ENCODE data around the gene CASZ1.

The CASZ1 gene

DNA sequence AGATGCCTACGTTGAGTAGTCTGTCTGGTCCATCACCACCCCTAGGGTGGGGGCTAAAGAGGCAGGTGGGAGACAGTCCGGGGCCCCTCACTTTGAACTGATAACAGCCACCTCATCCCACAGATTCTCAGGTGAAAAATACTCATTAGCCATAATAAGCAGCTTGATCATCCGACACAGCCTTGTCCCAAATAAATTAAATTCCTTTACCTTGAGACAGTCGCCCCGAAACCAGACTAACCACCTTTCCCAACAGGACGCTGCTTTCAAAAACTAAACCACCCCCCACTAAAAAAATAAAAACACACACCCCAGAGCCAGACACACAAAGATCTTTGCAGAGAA, 103.3 kb downstream of the CASZ1 start:
- TF ChIP-seq, protein P1, sequence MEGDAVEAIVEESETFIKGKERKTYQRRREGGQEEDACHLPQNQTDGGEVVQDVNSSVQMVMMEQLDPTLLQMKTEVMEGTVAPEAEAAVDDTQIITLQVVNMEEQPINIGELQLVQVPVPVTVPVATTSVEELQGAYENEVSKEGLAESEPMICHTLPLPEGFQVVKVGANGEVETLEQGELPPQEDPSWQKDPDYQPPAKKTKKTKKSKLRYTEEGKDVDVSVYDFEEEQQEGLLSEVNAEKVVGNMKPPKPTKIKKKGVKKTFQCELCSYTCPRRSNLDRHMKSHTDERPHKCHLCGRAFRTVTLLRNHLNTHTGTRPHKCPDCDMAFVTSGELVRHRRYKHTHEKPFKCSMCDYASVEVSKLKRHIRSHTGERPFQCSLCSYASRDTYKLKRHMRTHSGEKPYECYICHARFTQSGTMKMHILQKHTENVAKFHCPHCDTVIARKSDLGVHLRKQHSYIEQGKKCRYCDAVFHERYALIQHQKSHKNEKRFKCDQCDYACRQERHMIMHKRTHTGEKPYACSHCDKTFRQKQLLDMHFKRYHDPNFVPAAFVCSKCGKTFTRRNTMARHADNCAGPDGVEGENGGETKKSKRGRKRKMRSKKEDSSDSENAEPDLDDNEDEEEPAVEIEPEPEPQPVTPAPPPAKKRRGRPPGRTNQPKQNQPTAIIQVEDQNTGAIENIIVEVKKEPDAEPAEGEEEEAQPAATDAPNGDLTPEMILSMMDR (IDR thresholded peaks at IDR 0.05), result no peak
- no peak for TF ChIP-seq ZFX (IDR thresholded peaks at IDR 0.05; ENCODE audit: borderline replicate concordance)
- peak overlapping the region; percentile 76; the same call in 1 of the 2 replicates for H3K27ac ChIP-seq

DNA sequence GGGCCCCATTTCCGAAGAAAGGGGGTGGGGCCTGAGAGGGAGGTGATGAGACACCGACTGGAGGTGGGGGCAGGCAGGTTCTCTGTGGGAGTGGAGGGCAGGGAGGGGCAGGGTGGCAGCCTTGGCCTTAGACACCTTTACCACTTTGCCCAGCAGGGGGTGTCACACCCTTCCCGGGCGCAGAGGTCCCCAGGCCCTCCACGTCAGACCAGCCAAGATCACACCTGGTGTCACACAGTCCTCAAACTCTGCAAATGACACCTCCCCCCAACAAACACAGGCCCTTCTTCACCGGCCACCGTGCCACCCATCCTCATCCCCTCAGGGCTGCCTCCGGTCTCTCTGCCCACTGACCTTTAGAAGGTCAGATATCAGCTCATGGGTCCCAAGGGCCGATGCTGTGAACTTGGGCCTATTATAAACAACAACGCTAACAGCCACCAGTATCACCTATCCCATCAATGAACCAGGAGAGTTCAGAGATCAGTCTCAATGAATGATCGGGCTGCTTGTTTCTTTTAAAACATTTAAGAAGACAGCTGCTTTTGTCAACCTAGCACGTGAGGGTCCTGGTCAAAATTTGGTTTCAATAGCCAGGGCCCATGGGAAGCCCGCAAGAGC, 103.9 kb downstream of the CASZ1 start:
- H3K27ac ChIP-seq, result no peak overlapping the region
- TF ChIP-seq, protein P1 (IDR thresholded peaks at IDR 0.05), result peak; percentile 57
- TF ChIP-seq ZFX (IDR thresholded peaks at IDR 0.05; ENCODE audit: borderline replicate concordance), result no peak

DNA sequence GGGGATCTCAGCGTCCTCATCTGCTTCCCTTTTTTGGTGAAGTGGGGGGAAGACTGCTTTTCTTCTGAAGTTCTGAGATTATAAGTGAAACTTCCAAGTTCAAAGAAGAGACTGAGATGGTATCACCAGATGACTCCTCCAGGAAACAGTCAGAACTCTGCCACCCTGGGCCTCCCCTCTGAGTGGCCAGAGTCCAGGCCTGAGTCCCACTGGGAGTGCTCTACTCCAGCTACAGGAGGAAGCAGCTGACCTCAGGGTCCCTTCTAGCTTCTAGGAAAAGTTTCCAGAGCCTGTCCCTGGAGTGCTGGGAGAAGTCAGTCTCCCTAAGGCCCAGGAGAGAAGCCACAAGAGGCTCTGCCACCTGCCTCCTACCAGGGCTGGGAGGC, 104.7 kb downstream of the CASZ1 start:
- no peak for TF ChIP-seq ZFX (IDR thresholded peaks at IDR 0.05; ENCODE audit: borderline replicate concordance)
- TF ChIP-seq, protein P1 (IDR thresholded peaks at IDR 0.05), result no peak
- 0 out of 2 replicates have a peak overlapping the region, but pooled peaks have one; percentile 17 for H3K27ac ChIP-seq

DNA sequence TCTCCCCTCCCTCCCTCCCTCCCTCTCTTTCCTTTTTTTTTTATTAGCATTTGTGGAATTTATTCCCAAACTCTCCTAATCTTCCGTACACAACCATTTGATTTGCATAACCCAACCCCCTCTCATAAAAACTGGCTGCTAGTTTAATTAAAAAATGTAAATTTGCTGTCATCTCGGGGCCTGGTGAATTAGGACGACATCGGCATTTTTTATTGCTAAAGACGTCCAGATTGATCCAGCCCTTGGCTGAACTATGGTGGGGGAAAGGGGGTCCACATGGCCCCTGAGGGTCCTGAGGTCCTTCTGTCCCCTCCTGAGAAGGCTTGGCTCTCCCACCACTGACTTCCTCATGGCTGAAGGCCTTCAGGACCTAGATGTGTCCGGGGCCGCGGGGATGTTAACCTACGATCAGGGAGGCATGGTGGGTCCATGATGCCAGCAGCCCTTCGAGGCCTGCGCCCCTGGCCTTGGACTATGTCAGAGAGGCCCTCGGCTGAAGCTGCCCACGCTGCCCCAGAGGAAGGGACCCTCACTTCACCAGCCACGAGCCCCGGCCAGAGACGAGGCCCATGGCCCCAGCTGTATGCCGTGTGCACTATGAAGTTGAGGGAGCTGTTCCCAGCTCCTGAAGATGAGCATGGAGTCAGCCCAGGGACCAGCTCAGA, 105.2 kb downstream of the CASZ1 start:
- 0 out of 2 replicates have a peak overlapping the region, but pooled peaks have one; percentile 17 for H3K27ac ChIP-seq

DNA sequence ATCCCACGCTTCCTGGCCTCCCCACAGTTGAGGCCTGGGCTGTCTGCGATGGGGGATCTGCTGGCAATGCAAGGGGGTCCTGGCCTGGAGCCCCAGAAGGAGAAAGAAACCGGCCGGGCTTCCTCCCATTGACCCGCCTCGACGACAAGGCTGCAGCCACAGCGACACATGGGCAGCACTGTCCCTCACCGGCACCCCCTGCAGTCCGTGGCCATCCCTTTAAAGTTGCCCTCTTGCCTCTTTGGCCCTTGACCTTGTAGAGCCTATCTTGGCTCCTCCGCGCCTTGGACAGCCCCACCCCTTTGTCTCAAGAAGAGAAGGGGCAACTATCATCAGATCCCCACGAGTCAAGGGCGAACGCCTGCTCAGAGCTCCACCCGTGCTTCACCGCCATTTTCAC, 106.0 kb downstream of the CASZ1 start:
- TF ChIP-seq ZFX (IDR thresholded peaks at IDR 0.05; ENCODE audit: borderline replicate concordance), result no peak
- TF ChIP-seq, protein P1 (IDR thresholded peaks at IDR 0.05), result peak; percentile 22; the same call in 1 of the 2 replicates
- H3K27ac ChIP-seq, result no peak overlapping the region

More for the DNA sequence above, 105.2 kb downstream of the CASZ1 start:
- TF ChIP-seq ZFX (IDR thresholded peaks at IDR 0.05; ENCODE audit: borderline replicate concordance), result no peak
- TF ChIP-seq, protein P1 (IDR thresholded peaks at IDR 0.05), result no peak

DNA sequence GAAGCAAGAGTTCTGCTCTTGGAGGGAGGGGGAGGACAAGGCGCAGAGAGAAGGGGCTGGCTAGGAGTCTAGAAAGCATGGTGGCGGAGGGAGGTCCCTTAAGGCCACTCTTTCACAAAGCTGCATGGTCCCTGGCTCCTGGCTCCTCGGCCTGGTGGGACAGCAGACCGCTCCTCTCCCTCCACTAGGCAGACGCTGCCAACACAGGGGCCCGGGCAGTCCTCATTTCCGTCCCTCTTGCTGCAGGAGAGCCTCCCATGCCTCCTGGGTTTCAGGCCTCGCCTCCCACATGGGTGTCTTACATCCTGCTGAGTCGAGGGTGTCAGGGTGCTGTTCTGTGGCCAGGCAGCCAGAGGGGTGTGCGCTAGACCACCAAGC, 108.0 kb downstream of the CASZ1 start:
- no peak for TF ChIP-seq ZFX (IDR thresholded peaks at IDR 0.05; ENCODE audit: borderline replicate concordance)
- TF ChIP-seq, protein P1 (IDR thresholded peaks at IDR 0.05), result no peak
- H3K27ac ChIP-seq, result no peak overlapping the region

DNA sequence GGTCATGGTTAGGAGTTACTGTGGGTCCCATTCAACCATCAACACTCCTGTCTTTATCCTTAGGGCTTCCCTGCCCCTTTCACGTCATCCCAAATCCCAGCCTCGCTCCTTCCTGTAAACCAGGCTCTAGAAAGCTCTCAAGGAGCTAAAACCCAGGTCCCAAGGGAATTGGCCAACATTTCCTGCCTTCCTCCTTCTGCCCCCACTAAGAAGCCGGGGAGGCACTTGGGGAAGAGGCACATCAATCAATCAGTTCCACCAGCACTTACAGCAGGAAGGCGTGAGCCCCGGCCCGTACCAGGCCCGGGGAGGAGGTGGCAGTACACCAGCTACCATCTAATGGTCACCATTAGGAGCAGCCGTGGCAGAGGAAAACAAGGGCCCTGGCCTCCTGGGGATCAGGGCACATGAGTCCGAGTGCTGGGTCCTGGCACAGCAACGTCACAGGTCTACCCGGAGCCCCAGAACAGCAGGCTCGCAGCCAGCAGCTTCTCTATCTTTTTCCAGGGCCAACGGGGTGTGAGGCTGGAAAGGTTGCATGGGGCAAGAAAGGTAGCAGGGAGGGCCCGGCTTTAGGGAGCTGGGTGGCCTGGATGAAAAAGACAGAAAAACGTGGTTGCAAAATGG, 108.6 kb downstream of the CASZ1 start:
- TF ChIP-seq, protein P1 (IDR thresholded peaks at IDR 0.05), result no peak
- TF ChIP-seq ZFX (IDR thresholded peaks at IDR 0.05; ENCODE audit: borderline replicate concordance), result no peak
- no peak overlapping the region for H3K27ac ChIP-seq
